Mucosa of descending colon (tissue), 3 donors: ENCODE measurements around the gene COL4A2. TPM values are rescaled to one million over a fixed set of nuclear protein-coding genes. Genes with fewer than 3 reads are reported as not detected.

ENCODE experiments used
- ATAC-seq: fragments of 200-7000 bp; cut with Tn5 transposase; one replicate; pipeline ENCODE4 v1.9.1; 2020; ENCODE audit warnings: mild to moderate bottlenecking, moderate library complexity
- DNase-seq, 3 donors: peaks; one replicate each; pipeline ENCODE4 v3.0.0-alpha.2; 2020
- H3K36me3 ChIP-seq: fragments of 200-600 bp; one replicate; pipeline ENCODE4 v1.8.0; 2021; ENCODE audit warnings: low read depth, mild to moderate bottlenecking
- H3K4me1 ChIP-seq: fragments of 200-600 bp; one replicate; pipeline ENCODE4 v1.8.0; 2021; ENCODE audit warnings: low read depth, mild to moderate bottlenecking
- H3K4me3 ChIP-seq: fragments of 200-600 bp; one replicate; pipeline ENCODE4 v1.8.0; 2021; ENCODE audit warnings: mild to moderate bottlenecking
- H3K9me3 ChIP-seq: fragments of 200-600 bp; one replicate; pipeline ENCODE4 v1.8.0; 2021; ENCODE audit warnings: mild to moderate bottlenecking
- intact Hi-C, 2 donors: fragments of 100-400 bp; cut with DNase I in 1 of 2; cut with micrococcal nuclease in 1 of 2; formaldehyde crosslinking; loops; one replicate each; pipeline versions ENCODE4 v1.11.0 to v1.11.1; 2022; cut with DNase I, micrococcal nuclease
- total RNA-seq, 3 donors: library from RNA; stranded (reverse); fragmentation: NEBNext Ultra II Directional in 2 of 3; extraction: Animal tissue kit (Norgen Biotek cat#: 25700) in 2 of 3; gene quantifications; one replicate each; pipeline versions ENCODE4 v1.2.1 to v1.2.4, GENCODE V29; 2021 to 2023
- TF ChIP-seq, protein P1 (sequence below): fragments of 200-600 bp; IDR thresholded peaks from one replicate; pipeline ENCODE4 v1.8.0; 2022; ENCODE audit warnings: antibody characterized with exemption, mild to moderate bottlenecking
- donor health status: DM: no; HTN: no; CAD: no; lungs with moderate emphysema.
- donor health status: DM: no; HTN: no; CAD: no.
- donor health status: DM: no; HTN: yes; CAD: no.

COL4A2 gene
- total RNA-seq, 3 donors from 2014 or later, result 33.5 to 389 (median 74.2) TPM

DNA sequence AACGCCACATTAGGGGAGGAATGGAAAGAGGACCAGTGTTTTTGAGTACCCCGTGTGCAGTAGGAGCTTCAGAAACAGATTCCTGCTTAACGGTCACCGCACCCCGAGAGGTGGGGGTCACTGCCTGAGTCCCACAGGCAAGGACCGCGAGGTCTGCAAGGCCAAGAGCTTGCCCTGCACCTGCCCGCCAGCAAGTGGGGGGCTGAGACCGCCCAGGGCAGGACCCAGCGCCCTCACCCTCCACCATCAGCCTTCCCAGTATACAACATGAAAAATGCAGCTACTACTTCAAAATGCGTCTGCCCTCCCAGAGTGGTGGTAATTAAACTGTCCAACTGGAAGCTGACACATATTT lies 45.0 kb upstream of the COL4A2 start:
- TF ChIP-seq, protein P1, sequence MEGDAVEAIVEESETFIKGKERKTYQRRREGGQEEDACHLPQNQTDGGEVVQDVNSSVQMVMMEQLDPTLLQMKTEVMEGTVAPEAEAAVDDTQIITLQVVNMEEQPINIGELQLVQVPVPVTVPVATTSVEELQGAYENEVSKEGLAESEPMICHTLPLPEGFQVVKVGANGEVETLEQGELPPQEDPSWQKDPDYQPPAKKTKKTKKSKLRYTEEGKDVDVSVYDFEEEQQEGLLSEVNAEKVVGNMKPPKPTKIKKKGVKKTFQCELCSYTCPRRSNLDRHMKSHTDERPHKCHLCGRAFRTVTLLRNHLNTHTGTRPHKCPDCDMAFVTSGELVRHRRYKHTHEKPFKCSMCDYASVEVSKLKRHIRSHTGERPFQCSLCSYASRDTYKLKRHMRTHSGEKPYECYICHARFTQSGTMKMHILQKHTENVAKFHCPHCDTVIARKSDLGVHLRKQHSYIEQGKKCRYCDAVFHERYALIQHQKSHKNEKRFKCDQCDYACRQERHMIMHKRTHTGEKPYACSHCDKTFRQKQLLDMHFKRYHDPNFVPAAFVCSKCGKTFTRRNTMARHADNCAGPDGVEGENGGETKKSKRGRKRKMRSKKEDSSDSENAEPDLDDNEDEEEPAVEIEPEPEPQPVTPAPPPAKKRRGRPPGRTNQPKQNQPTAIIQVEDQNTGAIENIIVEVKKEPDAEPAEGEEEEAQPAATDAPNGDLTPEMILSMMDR, result no peak
- intact Hi-C loops, result no loop called here
- Histone ChIP-seq H3K36me3 (no peaks in the 10 kb centered on the region), H3K4me1 (peaks cover 8% of the 10 kb centered on the region), H3K4me3 (no peak overlapping the region), H3K9me3 (no peaks in the 10 kb centered on the region)
- DNase-seq, result no peak
- no peak for ATAC-seq

DNA sequence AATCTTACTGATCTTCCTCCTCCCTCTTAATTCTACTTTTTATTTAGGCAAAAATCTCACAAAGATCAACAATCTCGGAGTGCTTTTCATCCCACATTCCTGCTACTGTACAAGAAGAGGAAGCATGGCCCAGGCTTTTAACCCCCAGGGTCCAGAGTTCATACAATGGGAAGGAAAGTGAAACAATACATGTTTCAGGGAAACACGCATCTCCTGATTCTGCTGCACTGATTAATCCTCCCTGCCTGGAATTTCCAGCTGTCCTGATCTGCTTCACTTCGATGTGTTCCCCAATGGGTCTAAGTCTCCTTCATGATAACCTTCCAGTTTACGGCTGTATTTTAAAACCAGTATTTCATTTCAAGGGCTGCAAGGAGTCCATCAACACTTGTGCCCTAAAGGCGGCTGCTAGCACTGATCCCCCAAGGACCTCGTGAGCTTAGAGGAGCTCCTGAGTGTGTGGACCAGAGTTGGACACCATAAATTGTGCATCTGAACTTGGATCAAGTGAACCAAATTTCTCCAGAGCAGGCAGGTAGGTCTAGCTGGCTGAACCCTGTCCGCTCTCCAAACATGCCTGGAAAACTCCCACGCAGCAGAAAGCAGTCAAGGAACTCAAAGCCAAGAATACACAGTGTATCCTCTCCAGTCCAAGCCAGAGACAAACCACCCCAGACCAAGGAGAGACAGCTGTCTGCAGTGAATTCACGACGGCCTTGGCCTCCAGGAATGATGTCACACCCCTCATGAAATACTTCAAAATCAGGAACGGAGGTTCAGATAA lies 44.4 kb upstream of the COL4A2 start:
- intact Hi-C loops, result no loop called here
- peak in 1 of 3 donors; percentile 41 for DNase-seq
- H3K36me3 ChIP-seq, result no peaks in the 10 kb centered on the region
- H3K4me1 ChIP-seq, result peaks cover 8% of the 10 kb centered on the region
- TF ChIP-seq, protein P1, result no peak
- ATAC-seq, result peak; percentile 74
- H3K4me3 ChIP-seq, result no peak overlapping the region
- no peaks in the 10 kb centered on the region for H3K9me3 ChIP-seq

DNA sequence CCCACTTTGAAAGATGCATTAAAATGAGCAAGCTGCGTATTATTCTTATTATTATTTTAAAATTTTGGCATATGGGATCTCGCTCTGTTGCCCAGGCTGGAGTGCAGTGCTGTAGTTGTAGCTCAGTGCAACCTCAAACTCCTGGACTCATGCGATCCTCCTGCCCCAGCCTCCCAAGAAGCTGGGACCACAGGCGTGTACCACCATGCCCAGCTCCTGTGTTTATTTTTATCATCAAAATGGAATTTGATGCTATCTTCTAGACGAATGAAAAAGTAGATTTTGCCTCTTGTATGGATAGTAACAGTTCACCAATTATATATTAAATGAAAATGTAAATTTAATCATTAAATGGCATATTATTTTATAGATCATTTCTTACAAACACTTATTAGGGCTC lies 43.7 kb upstream of the COL4A2 start:
- H3K4me1 ChIP-seq, result peaks cover 8% of the 10 kb centered on the region

DNA sequence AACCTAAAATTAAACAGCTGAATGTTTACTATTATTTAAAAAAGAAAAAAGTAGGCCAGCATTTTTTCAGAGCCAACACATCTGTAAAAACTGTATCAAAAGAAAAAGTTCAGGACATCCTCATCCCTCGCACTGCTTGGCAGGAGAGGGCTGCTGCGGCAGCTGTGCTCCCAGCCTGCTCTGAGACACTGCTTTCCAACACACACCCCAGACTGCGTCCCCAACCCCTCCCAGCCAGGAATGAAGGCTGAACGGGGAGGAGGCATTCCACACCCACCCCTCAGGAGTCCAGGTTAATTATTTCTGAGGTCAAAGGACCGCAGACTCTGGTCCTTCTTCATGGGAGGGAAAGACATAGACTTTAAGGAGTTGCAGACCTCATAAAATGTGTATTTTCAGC lies 43.2 kb upstream of the COL4A2 start:
- ATAC-seq (peak; percentile 73), DNase-seq (peak in 2 of 3 donors; percentile 42 to 59)
- H3K4me3 ChIP-seq, result no peak overlapping the region
- no peaks in the 10 kb centered on the region for H3K36me3 ChIP-seq
- TF ChIP-seq, protein P1, result no peak
- H3K9me3 ChIP-seq, result no peaks in the 10 kb centered on the region
- H3K4me1 ChIP-seq, result peaks cover 8% of the 10 kb centered on the region
- intact Hi-C loops, result no loop called here

More for the DNA sequence above, 43.7 kb upstream of the COL4A2 start:
- Histone ChIP-seq H3K4me3 (no peak overlapping the region), H3K9me3 (no peaks in the 10 kb centered on the region), H3K36me3 (no peaks in the 10 kb centered on the region)
- intact Hi-C loops, result no loop called here
- TF ChIP-seq, protein P1, result no peak
- ATAC-seq (no peak), DNase-seq (no peak)

DNA sequence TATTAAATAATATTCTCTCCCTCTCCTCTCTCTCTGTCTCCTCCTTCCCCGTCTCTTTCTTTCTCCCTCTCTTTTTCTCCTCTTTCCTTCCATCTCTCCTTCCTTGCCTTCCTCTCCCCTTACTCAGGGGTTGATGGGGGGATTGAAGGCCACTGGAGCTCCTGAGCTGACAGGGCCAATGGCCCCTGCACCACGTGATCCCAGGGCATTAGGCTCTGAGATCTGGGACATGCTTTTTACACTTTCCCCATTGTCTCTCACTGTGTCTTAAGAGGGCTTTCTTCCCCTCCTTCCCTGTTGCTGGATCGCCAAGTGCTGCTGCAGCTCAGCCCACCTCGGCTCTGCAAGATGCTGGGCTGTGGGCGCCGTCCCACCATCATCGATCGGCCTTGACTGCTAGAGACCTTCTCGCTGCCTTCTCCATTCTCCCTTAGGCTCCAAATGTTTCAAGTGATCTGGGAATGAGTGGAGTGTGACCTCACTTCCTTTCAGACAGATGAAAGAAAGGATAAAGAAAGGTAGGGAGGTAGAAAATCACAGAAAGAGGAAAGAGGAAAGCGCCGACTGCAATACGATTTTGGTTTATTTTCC lies 42.3 kb upstream of the COL4A2 start:
- H3K4me1 ChIP-seq, result peaks cover 8% of the 10 kb centered on the region
- no peak for DNase-seq

More for the DNA sequence above, 42.3 kb upstream of the COL4A2 start:
- TF ChIP-seq, protein P1, result no peak
- Histone ChIP-seq H3K36me3 (no peaks in the 10 kb centered on the region), H3K4me3 (no peak overlapping the region), H3K9me3 (no peaks in the 10 kb centered on the region)
- intact Hi-C loops, result no loop called here
- ATAC-seq, result no peak
